ENCODE data around the gene NKTR.

The NKTR gene

DNA sequence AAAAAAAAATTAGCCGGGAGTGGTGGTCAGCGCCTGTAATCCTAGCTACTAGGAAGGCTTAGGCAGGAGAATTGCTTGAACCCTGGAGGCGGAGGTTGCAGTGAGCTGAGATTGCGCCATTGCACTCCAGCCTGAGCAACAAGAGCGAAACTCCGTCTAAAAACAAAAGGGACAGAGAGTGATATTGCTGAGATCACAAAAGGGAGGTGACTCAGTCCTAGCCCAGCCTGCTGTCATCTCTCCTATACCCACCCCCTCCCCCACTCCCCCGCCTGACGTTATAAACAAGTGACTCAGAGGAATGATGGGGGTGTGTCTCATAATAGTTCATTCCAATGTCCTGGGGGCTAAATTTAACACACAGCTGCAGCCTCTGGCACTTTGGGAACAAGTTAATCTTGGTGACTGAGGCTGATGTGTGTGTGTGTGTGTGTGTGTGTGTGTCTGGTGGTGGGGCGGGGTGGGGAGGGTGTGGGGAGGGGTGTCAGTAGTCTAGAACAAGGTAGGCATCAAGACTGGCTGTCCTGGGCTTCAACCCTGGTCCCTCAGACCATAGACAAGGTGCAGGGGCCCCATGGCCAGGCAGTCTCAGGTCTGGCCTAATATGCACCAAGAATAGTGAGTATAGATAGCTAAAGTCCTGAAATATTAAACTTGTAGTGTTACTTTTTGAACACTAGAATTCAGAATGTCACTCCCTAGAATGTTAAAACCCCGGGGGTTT lies 83.6 kb downstream of the NKTR start:
- DNase-seq, result peak; percentile 97

DNA sequence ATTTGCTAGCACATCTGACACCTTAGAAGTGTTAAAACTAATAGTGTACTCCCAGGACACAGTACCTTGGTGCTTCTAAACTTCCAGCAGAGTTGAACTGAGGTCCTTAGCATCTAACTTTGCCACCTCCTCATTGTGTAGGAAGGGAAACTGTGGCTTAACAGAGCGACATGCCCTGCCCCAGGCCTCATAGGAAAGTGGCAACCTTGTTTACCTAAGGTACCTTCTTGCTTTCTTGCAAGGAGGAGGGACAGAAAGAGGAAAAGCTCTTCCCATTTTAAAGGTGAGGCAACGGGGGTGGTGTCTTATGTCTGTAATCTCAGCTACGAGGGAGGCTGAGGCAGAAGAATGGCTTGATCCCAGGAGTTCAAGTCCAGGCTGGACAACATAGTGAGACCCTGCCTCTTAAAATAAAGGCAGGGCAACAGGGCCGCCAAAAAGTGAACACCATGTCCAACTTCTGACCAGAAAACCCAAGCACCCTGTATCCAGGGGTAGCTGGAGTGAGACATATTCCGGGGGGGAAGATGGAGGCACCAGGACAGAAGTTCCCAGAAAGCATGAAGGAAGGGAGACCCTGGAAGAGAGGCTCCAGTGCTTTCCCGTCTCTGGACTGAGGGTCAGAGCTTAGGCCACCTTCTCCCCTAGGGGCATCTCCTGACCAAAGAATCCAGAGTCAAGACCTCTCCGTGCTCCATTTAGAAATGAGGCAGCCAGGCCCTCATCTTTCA lies 84.3 kb downstream of the NKTR start:
- no peak for DNase-seq

- DNase-seq, result no peak
These were observed 84.9 kb downstream of the NKTR start, which contains the start of gene KLHL40 for GRCh38 chr3:42685363-42685881. KLHL40 (plus strand) TSS chr3:42685537; CDS start chr3:42685619, 82 bp downstream.

- no peak for DNase-seq
These were observed 85.7 kb downstream of the NKTR start for GRCh38 chr3:42685891-42686820.

- DNase-seq, result no peak
These were observed 86.6 kb downstream of the NKTR start for GRCh38 chr3:42686832-42687650.

DNA sequence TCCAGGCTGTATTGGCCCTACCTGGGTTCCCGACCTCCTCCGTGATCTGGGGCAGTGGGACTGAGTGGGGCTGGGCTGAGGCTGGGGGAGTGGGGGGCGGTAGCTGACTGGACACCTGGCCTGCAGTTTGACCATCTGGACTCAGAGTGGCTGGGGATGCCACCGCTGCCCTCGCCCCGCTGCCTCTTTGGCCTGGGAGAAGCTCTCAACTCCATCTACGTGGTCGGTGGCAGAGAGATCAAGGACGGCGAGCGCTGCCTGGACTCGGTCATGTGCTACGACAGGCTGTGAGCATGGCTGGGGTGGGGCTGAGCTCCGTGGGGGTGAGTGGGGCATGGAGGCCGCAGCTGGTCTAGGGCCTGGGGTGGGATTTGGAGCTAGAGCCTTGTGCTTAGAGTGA lies 87.5 kb downstream of the NKTR start:
- no peak for DNase-seq

GRCh38 chr3:42688487-42689420 lies 88.3 kb downstream of the NKTR start:
- no peak for DNase-seq

DNA sequence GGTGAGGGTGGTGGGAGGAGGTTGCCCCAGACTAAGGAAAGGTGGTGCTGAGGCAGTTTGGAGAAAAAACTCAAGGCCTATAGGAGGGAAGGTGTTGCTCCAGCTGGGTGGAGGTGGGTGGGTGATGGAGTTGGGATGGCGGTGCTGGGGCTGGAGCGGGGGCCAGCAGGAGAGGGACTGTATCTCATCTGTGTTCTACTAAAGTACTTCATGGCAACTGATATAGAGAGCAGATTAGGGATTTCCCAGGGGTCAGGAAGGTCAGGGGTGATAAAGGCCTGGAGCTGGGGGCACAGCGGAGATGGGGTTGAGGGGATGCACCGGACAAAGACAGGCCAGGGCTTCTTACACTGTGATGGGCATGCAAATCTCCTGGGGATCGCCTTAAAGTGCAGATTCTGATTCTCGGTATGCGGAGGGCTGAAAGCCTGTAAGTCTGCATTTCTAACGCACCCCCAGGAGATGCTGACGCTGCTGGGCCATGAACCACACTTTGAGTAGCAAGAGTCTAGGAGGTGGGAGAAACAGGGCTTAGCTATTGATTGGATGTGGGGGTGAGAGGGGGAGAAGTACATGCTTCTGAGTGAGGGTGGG lies 89.0 kb downstream of the NKTR start:
- DNase-seq, result no peak

DNA sequence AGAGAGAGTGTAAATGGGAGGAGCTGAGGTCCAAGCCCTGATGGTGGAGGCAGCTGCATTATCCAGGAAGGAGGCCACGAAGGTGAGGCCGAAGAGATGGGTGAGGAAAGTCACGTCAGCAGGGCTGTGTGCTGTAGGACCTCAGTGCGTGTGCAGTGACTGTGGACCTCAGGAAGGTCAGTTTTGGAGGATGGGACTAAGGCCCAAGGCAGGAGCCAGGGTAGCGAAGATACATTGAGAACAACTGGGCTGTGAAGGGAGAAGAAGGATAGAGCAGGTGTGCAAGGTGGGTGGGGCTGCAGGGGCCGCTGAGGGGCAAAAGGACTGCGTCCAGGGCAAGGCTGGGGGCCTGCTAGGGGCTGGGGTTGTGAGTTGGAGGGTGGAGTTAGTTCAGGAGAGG lies 89.7 kb downstream of the NKTR start:
- no peak for DNase-seq

DNA sequence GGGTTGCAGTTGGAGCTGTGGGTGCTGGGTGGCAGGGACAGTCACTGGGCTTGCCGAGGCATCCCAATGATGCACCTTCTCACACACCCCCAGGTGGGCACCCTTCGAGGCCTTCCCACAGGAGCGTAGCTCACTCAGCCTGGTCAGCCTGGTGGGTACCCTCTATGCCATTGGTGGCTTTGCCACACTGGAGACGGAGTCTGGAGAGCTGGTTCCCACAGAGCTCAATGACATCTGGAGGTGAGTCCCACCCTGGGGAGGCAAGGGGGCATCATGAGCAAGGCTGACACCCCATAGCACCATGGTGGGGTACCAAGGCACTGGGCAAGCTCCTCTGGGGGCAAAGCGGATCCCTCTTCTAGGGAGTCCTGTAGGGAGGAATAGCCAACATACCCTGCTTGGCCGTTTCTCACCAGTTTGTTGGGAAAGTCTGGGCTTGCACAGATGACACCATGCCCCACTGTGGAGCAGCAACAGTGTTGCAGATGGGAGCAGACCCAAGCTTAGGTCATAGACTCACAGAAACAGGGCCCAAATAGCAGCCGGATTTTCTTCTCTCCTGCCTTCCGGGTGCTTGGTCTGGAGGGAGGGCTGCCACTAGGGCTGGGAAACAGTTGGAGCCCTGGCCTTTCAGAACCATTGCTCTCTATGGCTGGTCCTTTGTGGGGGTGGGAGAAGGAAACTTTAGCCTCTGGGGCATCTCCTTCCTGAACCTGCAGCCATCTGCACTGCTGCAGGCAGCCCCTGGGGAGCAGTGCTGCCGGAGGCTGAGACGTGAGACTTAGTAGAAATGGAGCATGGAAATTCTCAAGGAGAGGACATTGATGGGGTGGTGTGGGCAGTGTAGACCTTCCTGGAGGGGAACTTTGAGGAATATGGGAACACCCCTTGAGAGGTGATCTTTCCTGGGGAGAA lies 90.5 kb downstream of the NKTR start:
- DNase-seq, result no peak

DNA sequence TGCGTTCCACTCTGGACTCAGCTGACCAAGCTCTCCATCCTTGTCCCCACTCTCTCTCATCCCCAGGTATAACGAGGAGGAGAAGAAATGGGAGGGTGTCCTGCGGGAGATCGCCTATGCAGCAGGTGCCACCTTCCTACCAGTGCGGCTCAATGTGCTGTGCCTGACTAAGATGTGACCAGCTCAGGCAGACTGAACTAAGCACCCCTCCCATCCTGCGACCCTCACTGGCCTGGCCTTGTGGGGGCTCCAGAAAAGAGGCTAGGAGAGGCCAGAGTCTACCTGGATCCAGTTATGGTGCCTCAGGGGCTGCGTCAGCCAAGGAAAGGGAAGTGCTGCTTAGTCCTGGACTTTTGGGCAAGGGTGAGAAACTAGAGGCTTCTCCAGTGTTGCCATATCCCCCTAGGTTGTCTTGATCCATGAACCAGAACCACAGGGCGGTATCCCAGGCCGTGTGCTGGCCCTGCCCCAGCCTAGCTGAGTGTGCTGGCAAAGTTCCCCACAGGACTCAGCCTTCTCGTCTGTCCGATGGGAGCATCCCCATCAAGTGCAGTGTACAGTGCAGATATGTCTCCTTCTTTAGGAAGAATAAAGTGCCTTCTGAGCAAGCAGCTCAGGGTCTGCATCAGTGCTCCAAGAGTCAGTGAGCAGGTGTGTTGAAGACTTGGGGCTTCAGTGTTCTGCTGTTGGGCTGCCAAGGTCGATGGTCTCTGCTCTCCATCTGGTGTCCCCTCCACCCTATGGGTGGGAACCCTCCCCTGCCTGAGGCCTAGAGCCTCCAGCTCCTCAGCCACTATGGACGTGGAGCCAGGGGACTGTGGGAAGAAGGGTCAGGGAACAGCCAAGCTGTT lies 91.6 kb downstream of the NKTR start:
- DNase-seq, result no peak

- DNase-seq, result no peak
These were observed 92.4 kb downstream of the NKTR start for GRCh38 chr3:42692667-42693529.

DNA sequence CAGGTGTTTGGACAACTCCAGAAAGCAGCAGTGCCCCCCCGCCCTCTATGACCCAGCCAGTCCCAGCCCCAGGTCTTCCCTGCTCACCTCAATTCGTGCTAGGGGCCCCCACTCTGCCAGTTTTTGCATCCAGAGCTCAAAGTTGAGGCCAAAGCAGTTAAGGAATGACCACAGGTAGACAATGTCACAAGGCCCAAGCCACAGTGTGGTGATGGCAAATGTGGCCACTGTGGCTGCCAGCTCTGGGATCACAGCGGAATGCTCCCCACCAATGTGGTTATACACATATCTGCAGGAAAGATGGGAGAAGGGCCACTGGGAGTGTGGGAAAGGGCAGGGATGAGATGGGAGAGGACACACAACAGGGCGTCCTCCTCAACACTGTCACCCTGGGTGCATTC lies 93.0 kb downstream of the NKTR start:
- no peak for DNase-seq

- DNase-seq, result no peak
These were observed 93.9 kb downstream of the NKTR start for GRCh38 chr3:42694366-42694765.

DNA sequence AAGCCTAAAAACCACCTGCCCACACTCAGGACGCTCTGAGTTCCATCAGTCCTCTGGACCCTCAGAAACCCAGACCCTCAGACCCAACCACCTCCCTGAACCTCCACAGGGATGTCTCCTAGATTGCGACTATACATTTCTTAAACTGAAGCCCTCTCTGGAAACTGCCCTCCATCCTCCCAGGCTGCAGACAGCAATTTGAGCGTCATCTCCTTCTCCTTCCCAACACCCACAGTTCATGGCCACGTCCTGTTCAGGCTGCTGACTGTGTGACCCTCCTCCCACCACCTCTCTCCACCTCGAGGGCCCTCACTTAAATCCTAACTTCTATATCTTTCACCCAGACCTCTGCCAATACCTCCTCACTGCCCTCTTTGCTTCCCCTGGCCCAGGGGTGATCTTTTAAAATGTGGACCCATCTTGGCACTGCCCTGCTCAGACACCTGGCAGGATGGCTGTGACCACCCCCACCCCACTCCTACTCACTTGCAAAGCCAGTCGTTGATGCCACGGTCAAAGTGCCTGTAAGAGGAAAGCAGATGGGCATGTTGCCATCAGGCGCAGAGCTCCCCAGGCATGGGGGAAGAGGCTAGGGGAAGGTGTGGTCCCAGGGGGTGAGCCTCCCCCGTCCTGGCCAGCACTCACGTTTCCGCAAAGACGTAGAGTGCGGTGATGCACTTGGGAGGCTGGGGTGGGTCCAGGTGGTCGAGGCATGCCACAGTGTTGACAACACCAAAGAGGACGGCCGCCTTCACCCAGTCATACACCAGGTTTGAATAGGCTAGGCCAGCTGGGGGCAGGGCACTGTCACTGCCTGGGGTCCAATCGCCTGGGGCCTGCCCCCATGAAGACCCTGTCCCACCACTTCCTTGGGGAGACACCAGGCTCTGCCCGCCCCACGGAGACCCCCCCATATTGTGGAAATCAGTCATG lies 96.1 kb downstream of the NKTR start:
- no peak for DNase-seq

Measured in EL (cell line).